SK-N-SH (cell line): Measurements from ENCODE around the gene EIF4E2.

Source experiments
- CTCF ChIP-seq: fragments of 200-600 bp; sonication (generic); IDR thresholded peaks from 2 replicates; pipeline ENCODE4 v1.6.1; 2017; ENCODE audit warnings: antibody characterized with exemption, mild to moderate bottlenecking, moderate library complexity
- EP300 ChIP-seq, 2 experiments: IDR thresholded peaks; 2 replicates each; pipeline versions ENCODE4 v1.4.0 to v1.6.1; 2012; ENCODE audit warnings: borderline replicate concordance in 1 of 2, low read depth in 1 of 2, low read length in 1 of 2
- JUND ChIP-seq: IDR thresholded peaks from 2 replicates; pipeline ENCODE4 v1.4.0; 2012
- MXI1 ChIP-seq: IDR thresholded peaks from 2 replicates; pipeline ENCODE4 v1.6.1; 2012; ENCODE audit warnings: mild to moderate bottlenecking, low read depth, low read length, improper control_type of control experiment
- NRF1 ChIP-seq: IDR thresholded peaks from 2 replicates; pipeline ENCODE4 v1.6.1; 2012; ENCODE audit warnings: low read depth, mild to moderate bottlenecking, low read length
- RCOR1 ChIP-seq: fragments of 150-350 bp; IDR thresholded peaks from 2 replicates; pipeline ENCODE4 v1.6.1; 2017; ENCODE audit warnings: antibody characterized with exemption, low read length
- TAF1 ChIP-seq: IDR thresholded peaks from 2 replicates; pipeline ENCODE4 v1.6.1; 2012; ENCODE audit warnings: low read depth, mild to moderate bottlenecking, low read length, moderate library complexity, borderline replicate concordance
- USF2 ChIP-seq: fragments of 150-350 bp; IDR thresholded peaks from 2 replicates; pipeline ENCODE4 v1.6.1; 2017; ENCODE audit warnings: antibody characterized with exemption, low read length, low read depth, borderline replicate concordance
- TF ChIP-seq, protein P1 (sequence below): IDR thresholded peaks from 2 replicates; pipeline ENCODE4 v1.6.1; 2012; ENCODE audit warnings: mild to moderate bottlenecking, low read depth, low read length, moderate library complexity

GRCh38 chr2:232518844-232519243 is 31.6 kb upstream of the EIF4E2 start:
- no peak for TF ChIP-seq MXI1
- TF ChIP-seq CTCF: no peak
- no peak for TF ChIP-seq NRF1
- no peak for TF ChIP-seq RCOR1
- no peak for TF ChIP-seq EP300 (IDR thresholded peaks at IDR 0.05; ENCODE audit: borderline replicate concordance in 1 of 2, low read depth in 1 of 2, low read length in 1 of 2)
- TF ChIP-seq TAF1: no peak
- TF ChIP-seq JUND: no peak
- TF ChIP-seq, protein P1, sequence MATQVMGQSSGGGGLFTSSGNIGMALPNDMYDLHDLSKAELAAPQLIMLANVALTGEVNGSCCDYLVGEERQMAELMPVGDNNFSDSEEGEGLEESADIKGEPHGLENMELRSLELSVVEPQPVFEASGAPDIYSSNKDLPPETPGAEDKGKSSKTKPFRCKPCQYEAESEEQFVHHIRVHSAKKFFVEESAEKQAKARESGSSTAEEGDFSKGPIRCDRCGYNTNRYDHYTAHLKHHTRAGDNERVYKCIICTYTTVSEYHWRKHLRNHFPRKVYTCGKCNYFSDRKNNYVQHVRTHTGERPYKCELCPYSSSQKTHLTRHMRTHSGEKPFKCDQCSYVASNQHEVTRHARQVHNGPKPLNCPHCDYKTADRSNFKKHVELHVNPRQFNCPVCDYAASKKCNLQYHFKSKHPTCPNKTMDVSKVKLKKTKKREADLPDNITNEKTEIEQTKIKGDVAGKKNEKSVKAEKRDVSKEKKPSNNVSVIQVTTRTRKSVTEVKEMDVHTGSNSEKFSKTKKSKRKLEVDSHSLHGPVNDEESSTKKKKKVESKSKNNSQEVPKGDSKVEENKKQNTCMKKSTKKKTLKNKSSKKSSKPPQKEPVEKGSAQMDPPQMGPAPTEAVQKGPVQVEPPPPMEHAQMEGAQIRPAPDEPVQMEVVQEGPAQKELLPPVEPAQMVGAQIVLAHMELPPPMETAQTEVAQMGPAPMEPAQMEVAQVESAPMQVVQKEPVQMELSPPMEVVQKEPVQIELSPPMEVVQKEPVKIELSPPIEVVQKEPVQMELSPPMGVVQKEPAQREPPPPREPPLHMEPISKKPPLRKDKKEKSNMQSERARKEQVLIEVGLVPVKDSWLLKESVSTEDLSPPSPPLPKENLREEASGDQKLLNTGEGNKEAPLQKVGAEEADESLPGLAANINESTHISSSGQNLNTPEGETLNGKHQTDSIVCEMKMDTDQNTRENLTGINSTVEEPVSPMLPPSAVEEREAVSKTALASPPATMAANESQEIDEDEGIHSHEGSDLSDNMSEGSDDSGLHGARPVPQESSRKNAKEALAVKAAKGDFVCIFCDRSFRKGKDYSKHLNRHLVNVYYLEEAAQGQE: no peak
- no peak for TF ChIP-seq USF2
